ENCODE data around the gene PAX5.

Gene PAX5

DNA sequence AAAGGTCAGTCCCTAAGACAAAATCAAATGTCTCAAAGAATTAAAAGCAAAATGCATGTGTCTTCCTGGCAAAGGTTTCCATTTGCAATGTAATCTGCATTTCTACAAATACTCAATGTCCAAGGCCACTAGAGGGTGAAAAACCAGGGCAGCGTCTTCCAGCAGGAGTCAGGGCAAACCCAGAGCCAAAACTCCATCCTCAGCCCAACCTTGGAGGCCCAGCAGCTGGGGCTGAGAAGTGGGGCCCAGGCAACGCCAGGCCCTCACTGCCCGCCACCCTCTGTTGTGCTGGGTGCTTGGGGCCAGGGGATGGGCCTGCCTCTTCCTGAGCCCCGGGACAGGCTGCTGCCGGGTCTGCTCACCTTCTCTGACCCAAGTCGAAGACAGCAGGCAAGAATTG is 200.1 kb downstream of the PAX5 start:
- peak; percentile 22 for DNase-seq (ENCODE audit: low read depth)

DNA sequence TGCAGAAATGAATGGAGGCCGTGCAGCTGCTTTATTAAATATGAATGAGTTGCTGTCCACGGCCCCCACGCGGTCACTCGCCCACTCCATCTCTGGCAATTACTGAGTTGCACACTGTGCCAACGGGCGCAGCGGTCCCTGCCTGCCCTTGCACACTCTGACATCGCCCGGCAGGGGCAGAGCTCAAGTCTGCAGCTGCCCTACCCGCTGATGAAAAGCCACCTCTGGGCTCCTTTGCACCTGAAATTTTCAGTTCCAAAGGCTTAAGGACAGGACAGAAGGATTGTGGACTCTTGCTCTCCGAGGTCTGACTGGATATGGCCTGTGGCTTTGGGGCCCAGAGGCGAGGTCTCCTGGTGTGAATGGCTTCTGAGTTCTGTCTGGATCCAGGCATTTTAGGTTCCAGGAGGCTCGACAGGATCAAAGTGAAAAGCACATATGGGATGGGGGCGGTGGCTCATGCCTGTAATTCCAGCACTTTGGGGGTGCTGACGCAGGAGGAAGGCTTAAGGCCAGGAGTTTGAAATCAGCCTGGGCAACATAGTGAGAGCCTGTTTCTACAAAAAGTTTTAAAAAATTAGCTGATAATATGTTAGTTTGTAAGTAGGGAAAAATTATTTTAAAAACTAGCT is 201.8 kb downstream of the PAX5 start:
- no peak for DNase-seq (ENCODE audit: low read depth)

DNA sequence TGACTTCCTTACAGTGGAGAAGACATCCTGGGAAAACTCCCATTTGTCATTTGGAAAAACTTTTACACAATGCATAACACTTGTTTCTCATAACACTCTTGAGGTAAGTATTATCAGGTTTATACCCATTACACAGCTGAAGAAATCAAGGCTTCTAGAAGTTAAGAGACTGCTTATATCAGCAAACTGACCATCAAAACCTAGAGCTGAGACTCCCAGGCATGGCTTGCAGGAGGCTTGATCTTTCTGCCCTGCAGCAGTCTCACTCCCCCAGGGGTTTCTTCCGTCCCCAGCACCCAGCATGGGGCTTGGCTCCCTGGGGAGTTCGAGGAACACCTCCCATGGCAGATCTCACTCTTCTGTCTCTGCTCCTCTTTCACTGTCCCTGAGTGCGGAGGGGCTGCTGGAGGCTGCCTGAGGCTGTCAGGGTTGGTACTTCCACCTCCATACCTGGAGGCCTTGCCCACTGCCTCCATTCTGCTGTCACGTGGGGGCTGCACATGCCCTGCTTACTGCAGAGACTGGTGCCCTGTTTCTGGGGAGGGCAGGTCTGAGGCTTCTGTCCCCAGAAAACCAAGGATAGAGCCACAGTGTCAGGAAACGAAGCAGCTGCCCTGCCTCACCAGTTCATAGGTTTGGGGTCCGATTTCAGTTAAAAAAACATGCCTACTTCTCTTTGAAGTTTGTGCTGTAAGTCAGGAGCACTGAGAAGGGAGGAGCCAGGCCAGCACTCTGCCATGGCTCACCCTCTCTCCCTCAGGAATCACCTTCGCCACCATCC is 202.5 kb downstream of the PAX5 start:
- DNase-seq (ENCODE audit: low read depth): no peak

DNA sequence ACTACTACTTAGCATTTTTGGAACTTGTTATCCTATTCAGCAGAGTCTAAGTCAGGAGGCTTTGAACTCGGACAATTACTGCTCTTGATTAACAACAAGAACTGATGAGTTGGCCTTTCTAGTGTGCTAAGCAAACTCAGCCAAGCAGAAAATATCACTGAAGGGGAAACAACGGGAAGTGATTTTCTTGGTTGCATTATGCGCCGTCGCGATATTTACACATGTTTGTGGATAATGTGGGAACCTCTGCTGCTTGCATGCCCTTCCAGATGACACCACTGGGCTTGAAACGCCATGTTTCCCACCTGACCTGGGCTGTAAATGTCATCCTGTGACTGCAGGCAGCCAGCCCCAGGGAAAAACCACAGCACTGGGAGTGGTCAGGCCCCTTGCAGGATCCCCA is 205.5 kb downstream of the PAX5 start:
- DNase-seq (ENCODE audit: low read depth): no peak

DNA sequence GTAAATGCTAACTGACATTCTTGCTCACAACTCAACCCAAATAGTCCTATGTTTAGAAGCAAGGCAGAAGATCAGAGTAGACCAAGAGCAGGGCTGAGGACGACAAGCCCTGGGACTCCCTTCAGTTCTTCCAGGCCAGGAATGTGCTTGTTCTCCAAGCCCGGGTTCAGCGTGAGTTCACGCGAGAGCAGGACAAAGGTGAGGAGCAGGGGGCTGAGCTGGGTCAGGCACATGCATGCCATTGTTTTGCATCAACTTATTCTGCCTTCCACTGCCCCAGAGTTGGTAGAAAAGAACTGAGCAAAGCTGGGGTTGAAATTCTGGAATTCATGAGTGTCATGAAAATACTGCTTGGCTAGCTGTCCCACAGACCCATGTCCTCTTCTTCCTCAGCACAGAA is 206.5 kb downstream of the PAX5 start:
- no peak for DNase-seq (ENCODE audit: low read depth)

DNA sequence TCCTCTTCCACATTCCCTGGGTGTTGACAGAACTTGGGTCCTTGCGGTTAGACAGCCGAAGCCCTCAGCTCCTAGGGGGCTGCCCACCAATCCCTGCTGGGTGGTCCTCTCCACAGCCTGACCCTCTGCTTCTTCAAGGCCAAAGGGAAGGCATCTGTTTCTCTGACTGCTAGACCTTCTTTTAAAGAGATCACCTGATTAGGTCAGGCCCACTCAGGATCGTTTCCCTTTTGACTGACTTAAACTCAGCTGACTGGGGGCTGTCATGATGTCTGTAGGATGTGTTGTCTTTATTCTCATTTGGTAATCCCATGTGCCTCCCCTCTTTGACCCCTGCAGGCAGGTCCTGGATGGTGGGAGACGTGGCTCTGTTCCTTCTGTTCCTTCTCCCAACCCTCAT is 207.5 kb downstream of the PAX5 start:
- DNase-seq (ENCODE audit: low read depth): no peak

DNA sequence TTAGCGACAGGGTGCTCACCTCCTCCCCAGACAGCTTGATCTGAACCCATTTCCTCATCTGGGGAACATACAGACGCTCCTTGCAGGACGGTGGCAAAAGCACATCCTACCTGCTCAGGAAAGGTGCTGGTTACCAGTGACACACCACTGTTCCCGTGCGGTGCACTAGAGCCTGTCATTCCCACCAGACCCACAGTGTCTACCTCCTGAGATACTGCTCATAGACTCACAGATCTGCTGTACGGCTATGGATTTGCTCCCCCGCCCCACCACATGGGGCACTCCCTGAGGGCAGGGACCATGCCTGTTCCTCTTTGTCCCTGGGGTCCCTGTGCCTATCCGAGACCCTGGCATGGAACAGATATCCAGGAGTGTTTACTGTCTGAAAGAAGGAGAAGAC is 208.9 kb downstream of the PAX5 start:
- no peak for DNase-seq (ENCODE audit: low read depth)

DNA sequence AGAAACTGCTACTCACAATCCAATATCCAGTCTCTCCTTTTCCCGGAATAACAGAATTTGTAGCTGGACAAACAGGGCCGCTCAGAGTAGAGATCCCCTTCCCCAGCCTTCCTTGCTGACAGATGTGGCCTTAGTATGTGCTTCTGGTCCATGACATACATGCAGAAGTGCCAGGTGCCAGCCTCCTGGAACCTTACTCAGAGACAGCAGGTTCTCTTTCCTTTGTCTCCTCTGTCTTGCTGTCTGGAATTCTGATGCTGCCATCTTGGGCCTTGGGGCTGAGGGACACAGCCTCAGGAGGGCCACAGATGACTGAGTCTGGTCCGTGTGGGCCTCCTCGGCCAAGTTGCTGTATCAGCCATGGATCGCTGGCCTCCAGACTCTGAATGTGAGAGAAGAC is 210.1 kb downstream of the PAX5 start:
- no peak for DNase-seq (ENCODE audit: low read depth)

DNA sequence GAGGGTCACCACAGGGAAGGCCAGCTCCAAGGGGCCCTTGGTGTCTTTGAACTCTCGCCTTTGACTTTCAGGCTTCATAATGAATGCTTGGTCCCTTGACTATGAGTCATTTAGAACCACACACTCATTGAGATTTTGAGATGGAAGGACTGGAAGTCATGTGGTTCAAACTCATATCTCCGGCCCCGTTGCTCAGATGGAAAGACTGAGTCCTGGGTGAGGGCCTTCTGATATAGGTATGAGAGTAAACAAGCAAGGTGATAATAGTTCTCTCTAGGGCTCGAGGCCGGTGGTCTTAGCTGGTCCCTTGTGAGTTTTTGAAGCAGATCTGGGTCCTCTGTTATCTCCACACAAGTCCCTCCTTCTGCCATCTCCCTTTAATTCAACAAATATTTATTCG is 210.6 kb downstream of the PAX5 start:
- DNase-seq (ENCODE audit: low read depth): no peak

DNA sequence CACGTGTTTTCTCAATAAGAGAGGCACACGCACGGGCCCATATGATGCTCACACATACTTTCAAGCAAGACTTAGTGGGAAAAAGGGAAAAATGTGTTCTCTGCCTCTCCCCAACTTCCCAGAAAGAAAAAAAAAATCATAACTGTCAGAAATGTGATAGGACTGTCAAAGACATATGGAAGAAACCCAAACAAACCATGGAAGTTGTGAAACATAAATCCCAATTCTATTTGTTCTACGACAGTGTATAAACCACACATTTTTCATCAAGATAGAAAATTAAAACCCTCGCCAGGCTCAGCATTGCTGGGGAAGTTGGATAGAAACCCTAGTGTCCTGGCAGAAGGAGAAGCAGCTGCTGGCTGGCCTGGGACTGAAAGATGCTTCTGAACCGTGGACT is 211.9 kb downstream of the PAX5 start:
- no peak for DNase-seq (ENCODE audit: low read depth)

DNA sequence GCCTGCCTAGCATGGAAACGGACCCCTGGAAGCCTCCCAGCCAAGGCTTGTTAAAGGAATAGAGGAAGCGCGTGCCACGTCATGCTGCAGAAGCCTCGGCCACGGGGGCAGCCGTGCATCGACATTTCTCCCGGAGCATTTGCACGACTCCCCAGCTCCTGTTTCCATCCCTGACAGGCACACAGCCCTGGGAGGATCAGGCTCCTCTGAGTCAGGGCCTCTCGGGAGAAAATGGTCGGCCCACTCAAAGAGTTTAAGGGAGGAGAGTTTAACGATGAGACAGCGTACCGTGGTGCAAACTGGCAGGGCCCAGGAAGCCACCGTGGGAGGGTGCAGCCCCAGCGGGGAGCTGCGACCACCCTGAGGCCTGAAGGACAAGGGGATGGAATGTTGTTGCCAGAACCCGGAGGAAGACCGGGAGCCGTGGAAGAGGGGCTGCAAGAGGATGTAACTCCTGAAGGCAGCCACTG is 213.6 kb downstream of the PAX5 start:
- no peak for DNase-seq (ENCODE audit: low read depth)

DNA sequence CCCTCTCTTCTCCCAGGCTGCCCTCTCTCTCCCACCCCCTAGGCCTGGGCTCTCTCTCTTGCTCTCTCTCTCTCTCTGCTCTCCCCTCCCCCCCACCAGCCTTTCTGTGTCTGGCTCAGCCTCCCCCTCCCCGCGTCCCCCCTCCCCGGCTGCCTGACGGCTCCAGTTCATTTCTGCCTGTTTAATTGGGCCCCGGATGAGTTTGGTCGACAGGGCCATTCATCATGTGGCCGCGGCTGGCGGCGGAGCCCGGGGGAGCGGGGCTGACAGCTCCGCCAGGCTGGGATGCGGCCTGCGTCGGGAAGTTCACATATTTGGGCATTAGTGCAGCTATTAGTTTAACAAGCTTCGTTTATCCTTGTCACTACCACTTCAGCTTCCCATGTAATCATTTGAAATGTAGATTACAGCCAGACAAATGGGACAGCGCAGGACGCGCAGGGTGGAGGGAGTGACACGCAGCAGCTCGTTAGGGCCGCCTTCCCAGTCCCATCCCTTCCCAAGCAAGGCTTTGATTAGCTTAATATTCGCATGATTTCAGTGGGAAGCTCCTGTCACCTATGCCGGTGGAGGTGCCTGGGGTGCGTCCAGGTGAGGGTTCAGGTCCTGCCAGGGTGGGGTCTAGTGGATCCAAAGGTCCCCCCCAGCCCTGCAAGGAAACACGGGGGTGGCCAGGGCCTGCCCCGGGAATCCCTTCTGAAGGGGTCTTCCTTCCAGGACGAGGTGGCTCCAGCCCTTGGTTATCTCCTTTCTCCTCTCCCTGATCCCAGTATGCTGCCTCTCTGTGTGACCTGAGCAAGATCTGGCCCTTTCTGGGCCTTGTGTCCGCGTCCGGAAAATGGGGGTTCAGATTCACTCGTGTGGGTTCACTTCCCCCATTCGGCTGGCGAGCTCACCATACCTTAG is 214.8 kb downstream of the PAX5 start:
- DNase-seq (ENCODE audit: low read depth): no peak

DNA sequence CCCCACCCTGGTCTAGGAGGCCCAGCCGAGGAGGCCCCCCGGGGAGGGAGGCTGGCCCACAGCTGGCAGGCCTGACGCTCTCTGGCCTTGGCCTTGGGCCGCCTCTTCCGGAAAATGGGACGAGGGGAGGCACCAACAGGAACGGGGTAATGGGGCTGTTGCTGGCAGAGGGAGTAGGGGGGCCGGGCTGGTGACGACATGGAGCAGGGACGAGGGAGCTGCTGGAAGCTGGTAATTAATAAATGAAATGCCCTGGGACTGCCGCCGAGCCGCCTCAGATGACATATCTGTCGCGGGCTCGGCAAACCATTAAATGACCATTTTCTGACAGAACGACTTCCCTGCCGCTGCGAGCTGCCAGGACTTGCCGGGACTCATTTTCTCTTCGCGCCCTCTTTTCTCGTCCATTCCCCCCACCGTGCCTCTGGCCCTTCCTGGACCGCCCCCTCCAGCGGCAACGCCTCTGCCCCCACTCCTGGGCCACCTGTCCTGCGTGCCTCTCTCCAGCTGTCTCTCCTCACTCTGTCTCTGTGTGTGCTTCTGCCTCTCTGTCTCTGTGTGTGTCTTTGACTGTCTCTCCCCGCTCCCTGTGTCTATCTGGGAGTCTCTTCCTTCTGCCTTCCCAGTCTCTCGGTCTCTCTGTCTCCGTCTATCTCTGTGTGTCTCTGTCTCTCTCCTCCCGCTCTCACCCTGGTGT is 215.7 kb downstream of the PAX5 start:
- no peak for DNase-seq (ENCODE audit: low read depth)

DNA sequence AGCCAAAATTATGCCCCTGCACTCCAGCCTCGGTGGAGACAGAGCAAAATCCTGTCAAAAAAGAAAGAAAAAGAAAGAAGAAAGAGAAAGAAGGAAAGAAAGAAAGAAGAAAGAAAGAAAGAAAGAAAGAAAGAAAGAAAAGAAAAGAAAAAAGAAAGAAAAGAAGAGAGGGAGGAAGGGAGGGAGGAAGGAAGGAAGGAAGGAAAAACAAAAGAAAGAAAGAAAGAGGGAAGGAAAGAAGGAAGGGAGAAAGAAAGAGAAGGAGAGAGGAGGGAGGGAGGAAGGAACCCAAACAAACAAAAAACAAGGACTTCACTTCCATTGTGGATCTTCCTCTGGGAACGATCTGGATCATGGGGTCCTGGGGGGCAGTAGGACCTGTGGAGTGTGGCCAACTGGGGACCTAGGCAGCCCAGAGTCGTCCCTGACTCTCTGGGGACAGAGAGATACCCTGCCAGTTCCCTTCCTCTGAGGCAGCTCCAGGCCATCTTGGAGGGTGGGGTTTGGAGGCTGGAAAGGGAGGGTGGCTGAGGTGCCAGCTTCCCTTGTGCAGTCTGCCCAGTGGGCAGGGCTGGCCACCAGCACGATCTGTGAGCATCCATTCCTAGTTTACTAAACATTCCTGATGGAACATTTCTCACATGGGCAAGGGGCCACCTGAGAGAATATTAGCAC is 216.8 kb downstream of the PAX5 start:
- DNase-seq (ENCODE audit: low read depth): no peak

DNA sequence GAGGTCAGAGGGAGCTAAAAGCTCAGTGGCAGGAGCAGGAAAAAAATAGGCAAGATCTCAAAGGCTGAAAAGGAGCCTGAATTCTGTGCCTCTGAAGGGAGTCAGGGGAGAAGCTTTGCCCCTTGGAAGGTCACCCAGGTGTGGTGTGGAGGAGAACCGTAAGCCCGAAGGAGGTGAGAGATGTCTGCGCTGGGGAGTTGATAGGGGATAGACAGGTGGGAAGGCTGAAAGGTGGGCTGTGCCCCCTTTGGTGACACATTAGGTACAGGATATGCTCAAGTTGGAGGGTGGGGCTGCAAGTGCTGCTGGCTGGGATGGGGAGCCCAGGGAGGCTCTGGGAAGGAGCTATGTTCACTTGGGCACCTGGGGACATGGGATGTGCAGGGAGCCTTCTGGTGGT is 217.7 kb downstream of the PAX5 start:
- DNase-seq (ENCODE audit: low read depth): no peak

DNA sequence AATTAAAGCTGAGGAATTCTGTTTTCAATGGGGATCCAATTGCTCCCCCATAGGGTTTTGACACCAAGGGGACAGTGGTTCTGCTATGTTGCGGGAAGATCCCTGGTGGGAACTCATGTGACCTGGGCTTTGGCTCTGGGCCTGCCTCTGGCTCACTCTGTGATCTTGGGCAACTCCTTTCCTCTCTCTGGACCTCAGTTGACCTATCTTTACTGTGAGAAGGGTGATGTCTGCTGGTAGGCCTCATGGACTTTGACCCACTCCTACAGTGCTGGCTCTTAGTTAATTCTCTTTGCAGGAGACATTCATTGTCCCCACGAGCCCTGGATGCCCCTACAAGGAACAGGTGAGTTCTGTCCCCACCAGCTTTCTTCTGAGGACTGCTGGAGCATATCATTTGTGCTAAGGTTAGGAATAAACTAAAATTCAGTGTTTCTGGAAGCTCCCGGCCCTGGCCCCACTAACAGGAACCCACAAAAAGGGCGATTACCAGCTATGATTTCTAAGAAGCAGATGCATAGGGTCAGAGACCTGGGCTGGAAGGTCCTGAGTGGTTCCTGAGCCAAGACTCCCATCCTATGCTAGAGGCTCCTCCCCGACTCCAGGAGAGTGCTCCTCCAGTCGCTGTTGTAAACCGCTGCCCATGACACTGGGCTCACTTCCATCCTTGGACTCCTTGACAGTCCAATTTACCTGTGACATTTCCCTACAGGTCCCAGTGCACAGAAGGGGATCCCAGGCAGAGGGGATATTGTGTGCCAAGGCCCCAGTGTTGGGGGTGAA is 218.3 kb downstream of the PAX5 start:
- DNase-seq (ENCODE audit: low read depth): no peak

DNA sequence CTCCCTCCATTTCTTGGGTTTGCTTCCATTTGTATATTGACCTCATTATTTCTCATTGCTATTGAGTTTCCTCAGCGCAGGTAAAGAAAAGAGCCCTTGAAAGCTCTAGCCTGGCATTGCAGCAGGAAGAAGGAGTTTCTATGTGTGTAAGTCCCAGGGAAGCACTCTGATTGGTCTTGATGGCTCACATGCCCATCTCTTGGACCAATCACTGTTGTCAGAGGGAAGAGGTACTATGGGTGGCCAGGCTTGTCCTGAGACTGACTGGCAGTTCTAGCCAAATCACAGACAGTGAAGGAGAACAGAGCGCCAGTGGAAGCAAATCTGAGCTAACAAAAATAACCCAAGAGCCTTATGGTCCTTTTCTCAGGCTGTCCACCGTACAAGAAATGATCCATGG is 219.0 kb downstream of the PAX5 start:
- DNase-seq (ENCODE audit: low read depth): no peak

DNA sequence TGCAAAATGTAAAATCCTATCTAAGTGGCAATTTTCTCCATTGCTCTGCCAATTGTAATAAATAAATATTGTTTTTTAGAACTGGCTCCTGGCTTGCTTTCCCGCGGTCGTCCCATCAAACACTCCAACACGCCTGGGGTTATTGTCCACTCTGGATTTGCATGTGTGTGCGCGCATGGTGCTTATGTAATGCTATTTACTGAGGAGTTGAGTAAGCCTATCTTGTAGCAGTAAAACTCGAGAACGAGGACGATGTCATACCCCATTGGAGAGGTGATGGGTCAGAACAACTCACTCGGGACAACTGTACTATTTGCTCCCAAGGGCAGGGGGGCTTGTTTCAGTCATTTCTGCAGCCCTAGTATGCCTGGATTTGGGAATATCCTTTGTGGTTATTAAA is 220.9 kb downstream of the PAX5 start:
- no peak for DNase-seq (ENCODE audit: low read depth)

DNA sequence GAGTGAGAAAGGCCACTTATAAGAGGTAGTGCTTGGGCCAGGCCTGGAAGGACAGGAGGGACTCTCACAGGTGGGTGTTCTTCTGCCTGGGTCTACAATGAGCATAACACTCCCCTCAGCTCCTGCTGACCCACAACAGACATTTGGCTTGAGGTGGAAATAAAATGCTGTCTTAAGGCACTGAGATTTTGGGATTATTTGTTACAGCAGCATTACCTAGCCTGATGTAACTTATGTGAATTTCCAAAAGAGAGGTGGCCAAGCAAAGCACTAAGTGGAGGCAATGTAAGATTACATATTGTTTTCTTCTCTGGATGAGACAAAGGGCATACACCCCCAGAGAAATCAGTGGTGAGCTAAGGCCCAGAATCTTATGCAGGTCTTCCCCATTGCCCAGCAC is 221.5 kb downstream of the PAX5 start:
- DNase-seq (ENCODE audit: low read depth): no peak

DNA sequence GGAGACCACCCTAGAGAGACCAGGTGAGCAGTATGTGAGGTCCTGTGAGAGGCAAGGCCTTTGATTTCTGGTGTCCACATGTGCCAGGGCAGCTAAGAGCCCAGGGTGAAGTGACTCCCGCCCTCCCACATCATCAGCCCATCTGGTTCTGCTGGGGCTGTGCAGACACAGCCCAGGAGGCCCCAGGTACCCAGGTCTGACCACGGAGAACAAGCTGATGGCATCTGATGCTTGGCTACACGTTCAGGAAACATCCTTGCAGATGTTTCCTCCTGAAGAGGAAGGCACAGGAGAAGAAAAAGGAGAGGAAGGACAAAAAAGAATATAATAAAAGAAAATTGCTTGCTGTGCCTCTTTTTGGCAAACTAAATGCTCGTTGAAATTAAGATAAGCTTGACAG is 225.8 kb downstream of the PAX5 start:
- no peak for DNase-seq (ENCODE audit: low read depth)

DNA sequence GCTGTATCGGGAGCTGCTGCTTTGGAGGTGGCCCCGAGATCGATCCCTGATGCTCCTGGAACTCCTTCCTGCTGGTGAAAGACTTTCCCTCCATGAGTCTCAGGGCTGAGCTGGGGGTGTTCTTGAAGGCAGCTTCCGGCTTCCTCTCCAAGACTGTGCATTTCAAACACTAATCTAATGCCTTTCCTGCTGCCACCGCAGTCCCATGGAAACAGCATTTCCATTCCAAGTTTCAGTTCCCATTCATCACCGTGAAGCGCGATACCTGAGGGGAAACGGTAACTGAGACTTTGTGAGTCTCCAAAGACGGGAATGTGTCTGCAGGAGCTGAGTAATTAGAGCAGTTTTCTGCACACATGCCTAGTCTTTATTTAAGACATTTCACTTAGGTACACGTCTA is 230.1 kb downstream of the PAX5 start:
- no peak for DNase-seq (ENCODE audit: low read depth)

All from ELR (cell line).